Stimulated activated CD8-positive, alpha-beta memory T cell treated with anti-CD3 and anti-CD28 coated beads, Interleukin-7, amount 100 ng/mL, for 24 hours (primary cell): Measurements from ENCODE around the gene KRTAP3-3.

Experiments
- DNase-seq: peaks from one replicate; pipeline ENCODE4 v3.0.0-alpha.2; 2020; ENCODE audit warnings: low read depth

The KRTAP3-3 gene

GRCh38 chr17:40958086-40958953 lies 35.6 kb downstream of the KRTAP3-3 start:
- DNase-seq: no peak

DNA sequence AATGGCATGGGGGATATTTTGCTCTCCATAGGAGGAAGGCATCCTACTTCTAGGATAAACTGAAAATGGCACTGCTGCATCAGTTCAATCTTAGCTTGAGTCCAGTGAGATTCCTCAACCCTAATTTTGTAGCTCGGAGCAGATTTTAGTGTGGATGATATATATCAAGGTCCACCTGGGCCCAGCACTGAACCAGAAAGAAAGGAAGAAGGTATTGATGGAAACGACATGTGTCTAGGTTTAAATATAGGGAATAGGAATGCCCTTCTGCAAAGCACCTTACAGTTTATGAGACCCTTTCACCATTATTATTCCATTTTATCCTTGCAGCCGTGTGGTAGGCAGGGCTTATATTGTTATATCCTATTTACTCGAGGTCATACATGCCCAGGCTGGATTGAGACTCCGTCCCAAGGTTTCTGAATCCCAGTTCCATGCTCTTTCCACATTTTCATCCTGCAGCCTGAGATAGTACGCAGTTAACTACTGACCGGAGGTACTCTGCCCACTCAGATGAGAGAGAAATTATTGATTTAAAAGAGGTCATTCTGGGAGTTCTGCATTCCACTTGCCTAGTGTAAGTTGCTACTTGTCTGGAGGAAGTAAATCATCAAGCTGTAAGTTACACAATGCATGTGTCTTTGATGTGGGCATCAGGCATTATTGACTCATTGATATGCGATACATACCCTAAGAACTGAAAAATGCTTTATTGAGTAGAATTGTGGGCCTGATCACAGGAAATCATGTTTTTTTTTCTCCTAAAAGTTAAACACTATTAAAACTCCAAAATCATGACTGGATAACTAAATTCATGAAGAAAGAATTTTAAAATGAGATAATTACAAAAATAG lies 37.3 kb downstream of the KRTAP3-3 start:
- DNase-seq: no peak

DNA sequence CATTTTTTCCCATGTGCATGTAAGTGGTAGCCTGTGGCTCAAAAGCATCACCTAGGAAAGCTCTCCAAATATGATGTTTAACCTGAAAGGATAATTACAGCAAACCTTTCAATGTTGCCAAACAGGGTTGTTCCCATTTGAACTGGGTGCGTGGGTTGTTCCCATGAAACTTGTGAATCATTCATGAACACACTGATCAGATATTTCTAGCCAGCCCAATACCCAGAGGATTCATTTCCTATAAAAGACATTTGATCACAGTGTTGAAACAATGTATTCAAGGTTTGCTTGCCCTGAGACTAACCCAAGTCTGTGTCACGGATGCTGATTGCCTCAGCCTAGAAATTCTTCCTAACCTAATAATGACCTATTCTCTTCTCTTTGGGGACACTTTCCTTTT lies 40.1 kb downstream of the KRTAP3-3 start:
- DNase-seq: no peak

GRCh38 chr17:40952661-40953060 lies 41.3 kb downstream of the KRTAP3-3 start:
- no peak for DNase-seq

- DNase-seq: no peak
These were observed 41.8 kb downstream of the KRTAP3-3 start for GRCh38 chr17:40952154-40952553.

GRCh38 chr17:40951011-40951622 lies 42.8 kb downstream of the KRTAP3-3 start:
- DNase-seq: no peak

- DNase-seq: no peak
These were observed 43.8 kb downstream of the KRTAP3-3 start for GRCh38 chr17:40950176-40950575.

- no peak for DNase-seq
These were observed 44.5 kb downstream of the KRTAP3-3 start for GRCh38 chr17:40949418-40949817.

GRCh38 chr17:40947929-40948328 lies 46.0 kb downstream of the KRTAP3-3 start:
- no peak for DNase-seq

DNA sequence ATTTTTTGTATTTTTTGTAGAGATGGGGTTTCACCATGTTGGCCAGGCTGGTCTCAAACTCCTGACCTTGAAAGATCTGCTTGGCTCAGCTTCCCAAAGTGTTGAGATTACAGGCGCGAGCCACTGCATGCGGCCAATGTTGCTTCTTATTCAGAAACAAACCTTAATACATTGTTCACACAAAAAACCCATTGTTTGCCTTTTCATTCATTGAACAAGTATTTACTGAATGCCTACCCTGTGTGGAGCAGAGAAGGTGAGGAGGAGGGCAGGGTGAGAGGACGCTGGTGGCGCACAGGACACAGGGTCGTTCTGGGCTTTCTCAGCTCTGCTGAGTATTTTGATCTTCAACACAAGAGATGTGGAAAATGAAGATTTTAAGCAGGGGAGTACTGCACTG lies 48.5 kb downstream of the KRTAP3-3 start:
- DNase-seq: no peak

DNA sequence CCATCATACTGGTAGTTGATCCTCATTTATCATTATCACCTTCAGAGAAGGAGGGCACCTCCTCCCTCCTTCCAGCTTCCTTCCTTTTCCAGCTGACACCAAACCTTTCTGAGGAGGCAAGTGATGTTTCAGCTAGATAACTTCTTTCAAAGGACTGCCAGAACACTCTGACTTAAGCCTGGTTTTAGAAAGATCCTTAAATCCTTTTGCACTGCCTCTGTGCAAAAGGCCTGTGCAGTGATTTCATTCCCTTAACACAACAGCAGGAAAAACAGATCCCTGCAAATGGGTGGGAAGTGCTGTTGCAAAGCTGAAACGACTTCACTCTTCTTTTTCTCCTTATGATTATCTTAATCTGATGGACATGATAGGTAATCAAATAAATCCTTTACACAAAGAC lies 49.4 kb downstream of the KRTAP3-3 start:
- no peak for DNase-seq
